Adrenal gland (tissue), 5 donors: ENCODE data around the gene NUP210L.

Experiments
- CTCF ChIP-seq, 6 experiments: fragments of 450-650 bp in 4 of 6; fragments of 200-600 bp in 2 of 6; sonication (generic) in 1 of 6; IDR thresholded peaks; 1 replicate in 5 of 6; 2 replicates in 1 of 6; pipeline versions ENCODE4 v1.5.1 to v1.8.0; 2016 to 2021; ENCODE audit warnings: antibody characterized with exemption in 6 of 6, mild to moderate bottlenecking in 2 of 6, moderate library complexity in 1 of 6
- POLR2A ChIP-seq, 2 donors: fragments of 450-650 bp; IDR thresholded peaks; one replicate each; pipeline ENCODE4 v1.6.1; 2017; ENCODE audit warnings: antibody characterized with exemption in 2 of 2, mild to moderate bottlenecking in 2 of 2, moderate library complexity in 1 of 2
- donor health status: DM: no; HTN: no; CAD: no.

GRCh38 chr1:154019940-154020339 lies 134.9 kb downstream of the NUP210L start:
- TF ChIP-seq CTCF (IDR thresholded peaks at IDR 0.05) (no peak), POLR2A (IDR thresholded peaks at IDR 0.05) (no peak)
